T-cell (primary cell): Measurements from ENCODE around the gene ARHGEF26. TPM values are rescaled to one million over a fixed set of nuclear protein-coding genes. Genes with fewer than 3 reads are reported as not detected.

Source experiments
- ATAC-seq, 4 experiments: fragments of 200-7000 bp in 3 of 4; fragments of 150-1000 bp in 1 of 4; cut with Tn5 transposase; replicated peaks in 1 of 4; 1 replicate in 3 of 4; 2 replicates in 1 of 4; pipeline ENCODE4 v1.10.0; 2021; ENCODE audit warnings: moderate library complexity in 3 of 4, mild to moderate bottlenecking in 2 of 4, moderate number of reproducible peaks in 1 of 4
- CTCF ChIA-PET, 2 donors: fragments of 300-600 bp; sonication (Branson Sonifier 250); formaldehyde crosslinking; loops; one replicate each; lab custom pipeline; 2022; ENCODE audit warnings: antibody characterized with exemption in 2 of 2; lab: Charles Lee
- POLR2A ChIA-PET, 2 donors: fragments of 300-600 bp; sonication (Branson Sonifier 250); formaldehyde crosslinking; loops; one replicate each; lab custom pipeline; 2022; ENCODE audit warnings: antibody characterized with exemption in 2 of 2; lab: Charles Lee
- DNase-seq, 35 experiments: peaks; one replicate each; pipeline versions ENCODE4 v3.0.0 to v3.0.0-alpha.2; 2013 to 2023
- H3K27ac ChIP-seq: one replicate; pipeline ENCODE4 v1.5.1; 2013; ENCODE audit warnings: low read length
- H3K27me3 ChIP-seq, 2 experiments: replicated peaks in 1 of 2; 1 replicate in 1 of 2; 2 replicates in 1 of 2; pipeline versions ENCODE4 v1.6.1 to v1.7.0; 2013; ENCODE audit warnings: low read length in 1 of 2, mixed read lengths in 1 of 2; ENCODE audit not compliant: control insufficient read depth in 2 of 2, insufficient read depth in 2 of 2; ENCODE audit errors: extremely low read depth in 1 of 2
- H3K36me3 ChIP-seq, 2 donors: 1 replicate in 1 of 2; 2 replicates in 1 of 2; pipeline versions ENCODE4 v1.6.1 to v1.7.0; 2013; ENCODE audit warnings: low read length in 1 of 2; ENCODE audit not compliant: control insufficient read depth in 2 of 2, insufficient read depth in 1 of 2; ENCODE audit errors: extremely low read depth in 1 of 2
- H3K4me1 ChIP-seq, 2 experiments: 1 replicate in 1 of 2; 2 replicates in 1 of 2; pipeline versions ENCODE4 v1.6.1 to v1.7.0; 2013; ENCODE audit warnings: low read length in 2 of 2, mixed read lengths in 1 of 2; ENCODE audit not compliant: insufficient read depth in 2 of 2, control insufficient read depth in 1 of 2; ENCODE audit errors: extremely low read depth in 1 of 2
- H3K4me3 ChIP-seq, 2 donors: 1 replicate in 1 of 2; 2 replicates in 1 of 2; pipeline versions ENCODE4 v1.5.1 to v1.7.0; 2013; ENCODE audit warnings: mild to moderate bottlenecking in 2 of 2, low read length in 1 of 2, moderate library complexity in 1 of 2; ENCODE audit not compliant: control insufficient read depth in 1 of 2; ENCODE audit errors: extremely low read depth in 1 of 2
- H3K9me3 ChIP-seq: 2 replicates; pipeline ENCODE4 v1.7.0; 2013
- H3K27ac Mint-ChIP-seq, 2 donors: one replicate each; pipeline ENCODE4 v1.8.0; 2020 to 2021; ENCODE audit warnings: mild to moderate bottlenecking in 2 of 2, mixed read lengths in 2 of 2
- H3K27me3 Mint-ChIP-seq, 2 donors: one replicate each; pipeline ENCODE4 v1.8.0; 2021 to 2022; ENCODE audit warnings: mixed read lengths in 2 of 2
- H3K36me3 Mint-ChIP-seq: one replicate; pipeline ENCODE4 v1.8.0; 2021; ENCODE audit warnings: mixed read lengths
- H3K4me1 Mint-ChIP-seq, 3 donors: one replicate each; pipeline ENCODE4 v1.8.0; 2020 to 2022; ENCODE audit warnings: mixed read lengths in 3 of 3, mild to moderate bottlenecking in 1 of 3
- H3K4me3 Mint-ChIP-seq, 3 donors: one replicate each; pipeline ENCODE4 v1.8.0; 2020 to 2022; ENCODE audit warnings: mild to moderate bottlenecking in 3 of 3, mixed read lengths in 3 of 3, moderate library complexity in 3 of 3
- H3K9me3 Mint-ChIP-seq, 3 donors: one replicate each; pipeline ENCODE4 v1.8.0; 2020 to 2022; ENCODE audit warnings: mixed read lengths in 3 of 3
- WGBS: methylation state at CpG from one replicate; pipeline ENCODE4 v1.1.5; 2013; ENCODE audit warnings: missing lambda C conversion rate; ENCODE audit not compliant: insufficient coverage; 5-methylcytosine and 5-hydroxymethylcytosine counted together
- total RNA-seq, 35 experiments: library from RNA in 6 of 35; stranded (reverse) in 6 of 35; fragments of 120-200 nt in 1 of 35; gene quantifications; one replicate each; pipeline versions ENCODE4 v1.2.1 to v1.2.4 and lab custom pipeline; 2013 to 2026

ARHGEF26 gene
- total RNA-seq, 5 donors from 2014 or later (not counting 1 experiment from before 2014, with no cell fraction given): 0.12 to 0.29 (median 0.23) TPM

GRCh38 chr3:154275965-154276364 is 154.8 kb downstream of the ARHGEF26 start:
- no peaks in the 10 kb centered on the region for H3K27me3 Mint-ChIP-seq
- H3K9me3 Mint-ChIP-seq: no peaks in the 10 kb centered on the region
- Histone ChIP-seq H3K4me3 (no peak overlapping the region), H3K9me3 (no peaks in the 10 kb centered on the region), H3K27ac (no peak overlapping the region), H3K36me3 (peaks cover 10 to 51% of the 10 kb centered on the region in 2 donors), H3K27me3 (no peaks in the 10 kb centered on the region), H3K4me1 (no peaks in the 10 kb centered on the region)
- ChIA-PET CTCF (no interaction called here), POLR2A (no interaction called here)
- WGBS: 100% methylated on average over 2 of the region's 2 CpGs
- H3K4me1 Mint-ChIP-seq: peaks cover 0 to 6% (median 1%) of the 10 kb centered on the region in 3 donors
- no peak overlapping the region for H3K27ac Mint-ChIP-seq
- DNase-seq: no peak
- H3K36me3 Mint-ChIP-seq: peaks cover 53% of the 10 kb centered on the region
- no peak overlapping the region for H3K4me3 Mint-ChIP-seq
- no peak for ATAC-seq

- DNase-seq (no peak), ATAC-seq (no peak)
- Histone ChIP-seq H3K4me3 (no peak overlapping the region), H3K27ac (no peak overlapping the region), H3K4me1 (no peaks in the 10 kb centered on the region), H3K9me3 (no peaks in the 10 kb centered on the region), H3K36me3 (peaks cover 3 to 63% of the 10 kb centered on the region in 2 donors), H3K27me3 (no peaks in the 10 kb centered on the region)
- Mint-ChIP-seq H3K9me3 (no peaks in the 10 kb centered on the region), H3K36me3 (peaks cover 58% of the 10 kb centered on the region), H3K27ac (no peak overlapping the region), H3K27me3 (no peaks in the 10 kb centered on the region), H3K4me3 (no peak overlapping the region), H3K4me1 (peaks cover 2% of the 10 kb centered on the region in 3 donors)
- no CpG with 5 or more reads among the region's 1 CpG for WGBS
- CTCF ChIA-PET: interaction anchor here in 1 of 2 donors (0.7 kb wide), 1 partner anchor 800 kb away, joined by 3 read pairs; no protein-coding TSS in a partner anchor
- POLR2A ChIA-PET: interaction anchor here in 1 of 2 donors (0.6 to 0.9 kb wide), 2 partner anchors 16 to 1379 kb away, joined by 3 to 5 read pairs; no protein-coding TSS in a partner anchor
These were observed 159.0 kb downstream of the ARHGEF26 start for GRCh38 chr3:154280161-154280560.

- WGBS: no CpG with 5 or more reads among the region's 2 CpGs
- Mint-ChIP-seq H3K9me3 (no peaks in the 10 kb centered on the region), H3K27me3 (no peaks in the 10 kb centered on the region), H3K27ac (no peak overlapping the region), H3K4me1 (peaks cover 2 to 5% (median 2%) of the 10 kb centered on the region in 3 donors), H3K4me3 (no peak overlapping the region), H3K36me3 (peaks cover 68% of the 10 kb centered on the region)
- ATAC-seq (no peak), DNase-seq (no peak)
- H3K27me3 ChIP-seq: no peaks in the 10 kb centered on the region
- no peaks in the 10 kb centered on the region for H3K9me3 ChIP-seq
- H3K4me1 ChIP-seq: no peaks in the 10 kb centered on the region
- ChIA-PET CTCF (no interaction called here), POLR2A (interaction anchor here in 1 of 2 donors (0.7 kb wide), 1 partner anchor 156 kb away, joined by 5 read pairs; no protein-coding TSS in a partner anchor)
- no peak overlapping the region for H3K27ac ChIP-seq
- peaks cover 0 to 78% of the 10 kb centered on the region in 2 donors for H3K36me3 ChIP-seq
- H3K4me3 ChIP-seq: no peak overlapping the region
These were observed 164.0 kb downstream of the ARHGEF26 start for GRCh38 chr3:154285221-154285620.

GRCh38 chr3:154290187-154290586 is 169.0 kb downstream of the ARHGEF26 start:
- H3K9me3 Mint-ChIP-seq: no peaks in the 10 kb centered on the region
- POLR2A ChIA-PET: interaction anchor here in 1 of 2 donors (0.7 kb wide), 1 partner anchor 9 kb away, joined by 4 read pairs; no protein-coding TSS in a partner anchor
- Histone ChIP-seq H3K36me3 (peaks cover 0 to 81% of the 10 kb centered on the region in 2 donors), H3K4me1 (no peaks in the 10 kb centered on the region), H3K9me3 (no peaks in the 10 kb centered on the region), H3K27me3 (no peaks in the 10 kb centered on the region), H3K4me3 (no peak overlapping the region), H3K27ac (no peak overlapping the region)
- H3K4me3 Mint-ChIP-seq: no peak overlapping the region
- no peak for DNase-seq
- CTCF ChIA-PET: no interaction called here
- no peak for ATAC-seq
- no peak overlapping the region for H3K27ac Mint-ChIP-seq
- peaks cover 61% of the 10 kb centered on the region for H3K36me3 Mint-ChIP-seq
- peaks cover 2 to 3% (median 2%) of the 10 kb centered on the region in 3 donors for H3K4me1 Mint-ChIP-seq
- H3K27me3 Mint-ChIP-seq: no peaks in the 10 kb centered on the region
- no CpG with 5 or more reads among the region's 5 CpGs for WGBS

- Histone ChIP-seq H3K27me3 (no peaks in the 10 kb centered on the region), H3K36me3 (peaks cover 0 to 77% of the 10 kb centered on the region in 2 donors), H3K27ac (no peak overlapping the region), H3K4me3 (no peak overlapping the region), H3K9me3 (no peaks in the 10 kb centered on the region), H3K4me1 (no peaks in the 10 kb centered on the region)
- POLR2A ChIA-PET: no interaction called here
- no CpG with 5 or more reads among the region's 2 CpGs for WGBS
- Mint-ChIP-seq H3K9me3 (no peaks in the 10 kb centered on the region), H3K27me3 (no peaks in the 10 kb centered on the region), H3K36me3 (peaks cover 52% of the 10 kb centered on the region), H3K4me1 (peaks cover 0 to 2% (median 0%) of the 10 kb centered on the region in 3 donors), H3K27ac (no peak overlapping the region), H3K4me3 (no peak overlapping the region)
- CTCF ChIA-PET: no interaction called here
- DNase-seq (no peak), ATAC-seq (no peak)
These were observed 172.8 kb downstream of the ARHGEF26 start for GRCh38 chr3:154294016-154294415.

GRCh38 chr3:154301561-154301960 is 180.4 kb downstream of the ARHGEF26 start:
- Mint-ChIP-seq H3K4me1 (peaks cover 0 to 7% (median 3%) of the 10 kb centered on the region in 3 donors), H3K27ac (no peak overlapping the region), H3K36me3 (peaks cover 56% of the 10 kb centered on the region), H3K9me3 (no peaks in the 10 kb centered on the region), H3K4me3 (no peak overlapping the region), H3K27me3 (no peaks in the 10 kb centered on the region)
- Histone ChIP-seq H3K4me1 (no peaks in the 10 kb centered on the region), H3K36me3 (peaks cover 4 to 72% of the 10 kb centered on the region in 2 donors), H3K4me3 (no peak overlapping the region), H3K27me3 (no peaks in the 10 kb centered on the region), H3K27ac (no peak overlapping the region), H3K9me3 (no peaks in the 10 kb centered on the region)
- no CpG with 5 or more reads among the region's 3 CpGs for WGBS
- ChIA-PET CTCF (interaction anchor here in 1 of 2 donors (1.1 to 1.4 kb wide), 2 partner anchors 11 to 13 kb away, joined by 3 to 4 read pairs; no protein-coding TSS in a partner anchor), POLR2A (interaction anchor here in 1 of 2 donors (0.6 kb wide), 1 partner anchor 21 kb away, joined by 3 read pairs; no protein-coding TSS in a partner anchor)
- no peak for ATAC-seq
- DNase-seq: no peak
